HEK293T (cell line): ENCODE results near the gene HEPN1.

Experiments
- ARNT ChIP-seq: fragments of 450-650 bp; IDR thresholded peaks from 2 replicates; pipeline ENCODE4 v1.6.1; 2017; ENCODE audit warnings: mild to moderate bottlenecking
- BHLHE40 ChIP-seq: fragments of 450-650 bp; IDR thresholded peaks from 2 replicates; pipeline ENCODE4 v1.6.1; 2016; ENCODE audit warnings: mild to moderate bottlenecking, moderate library complexity, borderline replicate concordance
- CTBP1 ChIP-seq: fragments of 450-650 bp; IDR thresholded peaks from 2 replicates; pipeline ENCODE4 v1.6.1; 2016; ENCODE audit warnings: borderline replicate concordance
- ELF4 ChIP-seq: fragments of 450-650 bp; IDR thresholded peaks from 2 replicates; pipeline ENCODE4 v1.6.1; 2017; ENCODE audit warnings: antibody characterized with exemption
- FOXK2 ChIP-seq: fragments of 450-650 bp; IDR thresholded peaks from 2 replicates; pipeline ENCODE4 v1.6.1; 2016; ENCODE audit warnings: mild to moderate bottlenecking
- FOXM1 ChIP-seq: fragments of 450-650 bp; IDR thresholded peaks from 2 replicates; pipeline ENCODE4 v1.6.1; 2017; ENCODE audit warnings: mild to moderate bottlenecking, borderline replicate concordance
- HDGF ChIP-seq: fragments of 450-650 bp; IDR thresholded peaks from 2 replicates; pipeline ENCODE4 v1.6.1; 2017; ENCODE audit warnings: antibody characterized with exemption, borderline replicate concordance
- L3MBTL2 ChIP-seq: fragments of 450-650 bp; conservative IDR thresholded peaks from 2 replicates; pipeline ENCODE4 v1.6.1; 2016; ENCODE audit warnings: mild to moderate bottlenecking
- LEF1 ChIP-seq: fragments of 450-650 bp; IDR thresholded peaks from 2 replicates; pipeline ENCODE4 v1.6.1; 2017; ENCODE audit warnings: mild to moderate bottlenecking, borderline replicate concordance
- SP1 ChIP-seq: fragments of 450-650 bp; IDR thresholded peaks from 2 replicates; pipeline ENCODE4 v1.6.1; 2017
- SUZ12 ChIP-seq: fragments of 450-650 bp; IDR thresholded peaks from 2 replicates; pipeline ENCODE4 v1.6.1; 2016; ENCODE audit warnings: mild to moderate bottlenecking
- TARDBP ChIP-seq: fragments of 450-650 bp; IDR thresholded peaks from 2 replicates; pipeline ENCODE4 v1.6.1; 2016
- ZNF384 ChIP-seq: fragments of 450-650 bp; IDR thresholded peaks from 2 replicates; pipeline ENCODE4 v1.6.1; 2016
- TF ChIP-seq, protein P1 (sequence below): fragments of 450-650 bp; IDR thresholded peaks from 2 replicates; pipeline ENCODE4 v1.6.1; 2016

DNA sequence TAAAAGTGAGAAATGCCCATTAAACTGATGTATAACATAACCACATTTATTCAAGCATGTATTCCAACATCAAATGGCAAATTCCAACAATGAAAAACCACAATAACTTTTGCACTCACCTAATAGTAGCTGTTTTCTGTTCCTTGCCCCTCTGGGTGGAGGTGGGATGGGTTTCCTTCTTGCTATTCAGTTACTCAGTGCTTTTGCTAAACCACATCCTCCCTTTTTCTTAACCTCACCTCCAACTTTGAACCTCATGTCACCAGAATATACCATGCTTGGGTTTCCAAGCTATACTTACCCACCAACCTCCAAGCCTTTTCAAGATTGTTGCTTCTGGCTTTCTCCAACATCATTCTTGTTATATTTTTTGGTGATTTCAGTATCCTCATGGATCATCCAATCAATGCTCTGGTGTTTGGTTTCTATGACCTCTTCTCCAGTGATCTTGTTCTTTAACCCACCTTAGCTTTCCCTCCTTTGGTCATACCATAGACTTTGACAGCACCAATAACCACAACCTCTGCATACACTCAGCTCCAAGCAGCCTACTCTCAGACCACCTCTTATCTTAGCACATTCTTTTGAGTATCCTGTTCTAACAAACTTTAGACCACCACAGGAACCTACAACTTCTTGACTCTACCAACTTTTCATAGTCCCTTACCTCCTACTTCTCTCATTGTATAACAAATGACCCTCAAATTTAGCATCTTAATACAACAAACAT lies 31.7 kb downstream of the HEPN1 start:
- TF ChIP-seq ARNT (no peak), TARDBP (no peak), L3MBTL2 (no peak), FOXM1 (no peak), CTBP1 (no peak), ZNF384 (no peak), FOXK2 (no peak), SUZ12 (no peak), HDGF (no peak), ELF4 (no peak), BHLHE40 (no peak), SP1 (no peak), LEF1 (no peak)
- TF ChIP-seq, protein P1, sequence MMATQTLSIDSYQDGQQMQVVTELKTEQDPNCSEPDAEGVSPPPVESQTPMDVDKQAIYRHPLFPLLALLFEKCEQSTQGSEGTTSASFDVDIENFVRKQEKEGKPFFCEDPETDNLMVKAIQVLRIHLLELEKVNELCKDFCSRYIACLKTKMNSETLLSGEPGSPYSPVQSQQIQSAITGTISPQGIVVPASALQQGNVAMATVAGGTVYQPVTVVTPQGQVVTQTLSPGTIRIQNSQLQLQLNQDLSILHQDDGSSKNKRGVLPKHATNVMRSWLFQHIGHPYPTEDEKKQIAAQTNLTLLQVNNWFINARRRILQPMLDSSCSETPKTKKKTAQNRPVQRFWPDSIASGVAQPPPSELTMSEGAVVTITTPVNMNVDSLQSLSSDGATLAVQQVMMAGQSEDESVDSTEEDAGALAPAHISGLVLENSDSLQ, result no peak
